ENCODE data around the gene GPC5. TPM values are rescaled to one million over a fixed set of nuclear protein-coding genes. Genes with fewer than 3 reads are reported as not detected.

The GPC5 gene
- total RNA-seq, 4 donors from 2014 or later: not detected

DNA sequence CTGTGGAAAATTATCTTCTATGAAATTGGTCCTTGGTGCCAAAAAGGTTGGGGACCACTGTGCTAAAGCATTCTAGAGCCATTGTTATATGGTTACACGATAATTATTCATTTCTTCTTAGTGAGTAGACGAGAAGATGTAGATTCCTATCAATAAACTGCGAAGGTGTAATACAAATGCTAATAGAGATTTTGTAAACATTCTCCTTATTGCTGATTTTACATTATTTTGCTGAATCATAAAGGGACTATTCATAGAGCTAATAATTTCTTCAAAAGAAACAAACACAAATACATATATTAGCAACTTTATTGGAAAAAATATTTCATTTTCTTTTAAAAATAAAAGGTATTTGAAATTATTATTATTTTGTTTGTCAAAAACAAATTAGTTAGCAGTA is 1005.2 kb downstream of the GPC5 start:
- TF ChIP-seq CTCF (IDR thresholded peaks at IDR 0.05 in 4 of 5, conservative IDR thresholded peaks at IDR 0.05 in 1 of 5) (no peak), POLR2A (IDR thresholded peaks at IDR 0.05) (no peak)

DNA sequence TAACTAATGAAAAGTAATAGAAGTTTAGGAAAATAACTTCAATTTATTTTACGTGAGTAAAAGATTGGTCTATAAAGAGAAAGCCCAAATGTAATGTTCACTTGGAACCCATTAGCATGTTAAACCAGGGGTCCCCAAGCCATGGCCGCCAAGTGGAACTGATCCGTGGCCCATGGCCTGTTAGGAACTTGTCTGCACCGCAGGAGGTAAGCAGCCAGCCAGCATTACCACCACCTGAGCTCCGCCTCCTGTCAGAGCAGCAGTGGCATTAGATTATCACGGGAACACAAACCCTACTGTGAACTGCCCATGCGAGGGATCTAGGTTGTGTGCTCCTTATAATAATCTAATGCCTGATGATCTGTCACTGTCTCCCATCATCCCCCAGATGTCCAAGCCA is 1009.4 kb downstream of the GPC5 start:
- Histone ChIP-seq H3K27me3 (no peaks in the 10 kb centered on the region), H3K36me3 (no peaks in the 10 kb centered on the region), H3K4me3 (no peak overlapping the region), H3K4me1 (no peaks in the 10 kb centered on the region), H3K9me3 (no peaks in the 10 kb centered on the region), H3K27ac (no peak overlapping the region)
- no peak for TF ChIP-seq CTCF (IDR thresholded peaks at IDR 0.05 in 4 of 5, conservative IDR thresholded peaks at IDR 0.05 in 1 of 5)
- DNase-seq (no peak), ATAC-seq (no peak)
- in situ Hi-C loops (cut with MboI; ENCODE audit: low sequenced_read_pairs in 4 of 4) (no loop called here), intact Hi-C loops (cut with DNase I; ENCODE audit: low total_unique reads) (no loop called here)

More for the DNA sequence above, 1005.2 kb downstream of the GPC5 start:
- H3K4me3 ChIP-seq: no peak overlapping the region
- no peak overlapping the region for H3K27ac ChIP-seq
- H3K9me3 ChIP-seq: no peaks in the 10 kb centered on the region
- in situ Hi-C loops (cut with MboI; ENCODE audit: low sequenced_read_pairs in 4 of 4) (no loop called here), intact Hi-C loops (cut with DNase I; ENCODE audit: low total_unique reads) (no loop called here)
- no peaks in the 10 kb centered on the region for H3K36me3 ChIP-seq
- H3K27me3 ChIP-seq: no peaks in the 10 kb centered on the region
- no peak for DNase-seq
- no peak for ATAC-seq
- H3K4me1 ChIP-seq: no peaks in the 10 kb centered on the region

- no peaks in the 10 kb centered on the region for H3K9me3 ChIP-seq
- H3K27ac ChIP-seq: no peak overlapping the region
- in situ Hi-C loops (cut with MboI; ENCODE audit: low sequenced_read_pairs in 4 of 4): no loop called here
- ATAC-seq (no peak), DNase-seq (no peak)
- H3K4me3 ChIP-seq: no peak overlapping the region
- no peaks in the 10 kb centered on the region for H3K36me3 ChIP-seq
- intact Hi-C loops (cut with DNase I; ENCODE audit: low total_unique reads): no loop called here
- TF ChIP-seq CTCF (IDR thresholded peaks at IDR 0.05 in 4 of 5, conservative IDR thresholded peaks at IDR 0.05 in 1 of 5) (no peak), POLR2A (IDR thresholded peaks at IDR 0.05) (no peak)
- H3K27me3 ChIP-seq: no peaks in the 10 kb centered on the region
- H3K4me1 ChIP-seq: no peaks in the 10 kb centered on the region
These were observed 1014.1 kb downstream of the GPC5 start for GRCh38 chr13:92412481-92412880.

- no peaks in the 10 kb centered on the region for H3K36me3 ChIP-seq
- DNase-seq (no peak), ATAC-seq (no peak)
- in situ Hi-C loops (cut with MboI; ENCODE audit: low sequenced_read_pairs in 4 of 4): no loop called here
- no peak overlapping the region for H3K27ac ChIP-seq
- no peaks in the 10 kb centered on the region for H3K4me1 ChIP-seq
- H3K27me3 ChIP-seq: no peaks in the 10 kb centered on the region
- intact Hi-C loops (cut with DNase I; ENCODE audit: low total_unique reads): no loop called here
- no peak overlapping the region for H3K4me3 ChIP-seq
- no peaks in the 10 kb centered on the region for H3K9me3 ChIP-seq
- TF ChIP-seq POLR2A (IDR thresholded peaks at IDR 0.05) (no peak), CTCF (IDR thresholded peaks at IDR 0.05 in 4 of 5, conservative IDR thresholded peaks at IDR 0.05 in 1 of 5) (no peak)
These were observed 1014.6 kb downstream of the GPC5 start for GRCh38 chr13:92412996-92413395.

DNA sequence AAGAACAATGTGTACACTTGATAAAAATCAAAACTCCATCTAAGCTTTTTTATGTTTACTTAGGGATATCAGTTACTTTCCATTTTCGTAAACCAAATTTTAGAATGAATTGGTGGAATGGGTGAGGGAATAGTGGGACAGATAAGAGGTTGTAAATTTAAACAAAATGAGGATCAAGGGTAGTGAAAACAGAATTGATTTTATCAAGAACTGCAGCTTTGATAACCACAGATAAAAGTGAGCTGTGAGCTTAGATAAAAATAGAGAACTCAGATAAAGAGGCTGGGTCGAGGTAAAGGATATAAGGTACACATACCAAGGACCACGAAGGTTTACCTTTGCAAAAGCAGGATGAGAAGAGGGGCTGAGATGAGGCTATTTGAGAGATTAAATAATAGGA is 1015.0 kb downstream of the GPC5 start:
- DNase-seq (no peak), ATAC-seq (no peak)
- no peaks in the 10 kb centered on the region for H3K4me1 ChIP-seq
- H3K27me3 ChIP-seq: no peaks in the 10 kb centered on the region
- H3K36me3 ChIP-seq: no peaks in the 10 kb centered on the region
- TF ChIP-seq CTCF (IDR thresholded peaks at IDR 0.05 in 4 of 5, conservative IDR thresholded peaks at IDR 0.05 in 1 of 5) (no peak), POLR2A (IDR thresholded peaks at IDR 0.05) (no peak)
- no peak overlapping the region for H3K27ac ChIP-seq
- intact Hi-C loops (cut with DNase I; ENCODE audit: low total_unique reads) (no loop called here), in situ Hi-C loops (cut with MboI; ENCODE audit: low sequenced_read_pairs in 4 of 4) (no loop called here)
- H3K9me3 ChIP-seq: no peaks in the 10 kb centered on the region
- H3K4me3 ChIP-seq: no peak overlapping the region

Measured in gastrocnemius medialis (tissue), 4 donors.